ENCODE data around the gene C5orf63.
"Not testable (repeated sequence)": the region's sequence is repeated elsewhere in the genome, so short reads cannot be mapped to it uniquely, and the experiment has no call there.

Gene C5orf63

DNA sequence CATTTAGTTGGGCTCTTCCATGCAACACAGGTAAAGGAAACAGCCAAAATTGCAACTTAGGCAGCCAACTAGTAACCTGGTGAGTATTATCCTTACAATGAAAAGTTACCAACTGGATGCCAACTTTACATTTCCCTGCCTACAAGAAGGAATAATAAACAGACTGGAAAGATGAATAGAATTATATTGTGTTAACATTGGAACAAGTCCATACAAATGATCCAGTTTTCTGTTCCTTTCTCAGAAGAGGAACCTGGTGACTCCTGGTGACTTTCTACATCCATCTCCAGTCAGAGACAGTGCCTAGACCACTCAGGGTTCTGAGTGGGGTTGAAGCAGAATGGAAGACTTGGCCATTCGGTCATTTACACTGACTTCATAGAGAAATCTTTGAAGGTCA lies 63.5 kb downstream of the C5orf63 start:
- no peak for DNase-seq (ENCODE audit: low read depth, low spot score)
- no peak overlapping the region for H3K4me3 ChIP-seq (ENCODE audit: low read depth, low read length)
- ChIA-PET POLR2A (no interaction called here), CTCF (no interaction called here)
- TF ChIP-seq, protein P1, sequence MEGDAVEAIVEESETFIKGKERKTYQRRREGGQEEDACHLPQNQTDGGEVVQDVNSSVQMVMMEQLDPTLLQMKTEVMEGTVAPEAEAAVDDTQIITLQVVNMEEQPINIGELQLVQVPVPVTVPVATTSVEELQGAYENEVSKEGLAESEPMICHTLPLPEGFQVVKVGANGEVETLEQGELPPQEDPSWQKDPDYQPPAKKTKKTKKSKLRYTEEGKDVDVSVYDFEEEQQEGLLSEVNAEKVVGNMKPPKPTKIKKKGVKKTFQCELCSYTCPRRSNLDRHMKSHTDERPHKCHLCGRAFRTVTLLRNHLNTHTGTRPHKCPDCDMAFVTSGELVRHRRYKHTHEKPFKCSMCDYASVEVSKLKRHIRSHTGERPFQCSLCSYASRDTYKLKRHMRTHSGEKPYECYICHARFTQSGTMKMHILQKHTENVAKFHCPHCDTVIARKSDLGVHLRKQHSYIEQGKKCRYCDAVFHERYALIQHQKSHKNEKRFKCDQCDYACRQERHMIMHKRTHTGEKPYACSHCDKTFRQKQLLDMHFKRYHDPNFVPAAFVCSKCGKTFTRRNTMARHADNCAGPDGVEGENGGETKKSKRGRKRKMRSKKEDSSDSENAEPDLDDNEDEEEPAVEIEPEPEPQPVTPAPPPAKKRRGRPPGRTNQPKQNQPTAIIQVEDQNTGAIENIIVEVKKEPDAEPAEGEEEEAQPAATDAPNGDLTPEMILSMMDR (IDR thresholded peaks at IDR 0.05; ENCODE audit: insufficient read depth, low read length, missing control alignments), result no peak

DNA sequence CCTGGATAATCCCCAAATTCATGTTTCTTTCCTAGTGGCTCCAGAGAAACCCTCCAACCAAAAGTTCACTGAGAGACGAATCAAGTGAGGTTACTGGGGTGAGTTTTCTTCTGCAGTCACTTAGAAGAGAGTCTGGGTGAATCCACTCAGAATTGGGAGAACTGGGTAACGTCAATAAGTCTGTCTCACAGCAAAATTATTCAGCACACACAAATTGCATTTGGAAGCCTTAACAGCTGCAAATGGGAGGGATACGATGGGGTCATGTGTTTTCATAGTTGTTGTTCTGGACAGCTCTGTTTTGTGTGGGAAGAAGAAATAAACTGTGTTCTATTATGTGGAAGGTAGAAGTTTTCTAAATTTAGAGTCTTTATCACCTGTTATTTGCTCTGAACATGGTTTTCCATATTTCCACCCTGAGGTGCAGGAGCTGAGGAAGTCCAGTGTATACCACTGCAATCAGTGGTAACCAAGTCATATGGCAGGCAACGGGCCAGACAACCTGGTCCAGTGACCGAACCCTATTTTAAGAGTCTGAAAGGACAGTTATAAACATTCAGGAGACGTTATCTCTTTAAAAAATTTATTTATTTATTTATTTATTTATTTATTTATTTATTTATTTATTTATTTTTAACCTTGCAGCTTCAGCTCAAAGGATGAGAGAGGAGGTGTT lies 64.9 kb downstream of the C5orf63 start:
- H3K4me3 ChIP-seq (ENCODE audit: low read depth, low read length), result no peak overlapping the region
- TF ChIP-seq, protein P1 (IDR thresholded peaks at IDR 0.05; ENCODE audit: insufficient read depth, low read length, missing control alignments), result no peak
- DNase-seq (ENCODE audit: low read depth, low spot score), result no peak
- ChIA-PET POLR2A (no interaction called here), CTCF (interaction anchor here (1.0 kb wide), 1 partner anchor 10 kb away, joined by 4 read pairs; no protein-coding TSS in a partner anchor)

GRCh38 chr5:127007522-127007921 lies 65.8 kb downstream of the C5orf63 start:
- TF ChIP-seq, protein P1 (IDR thresholded peaks at IDR 0.05; ENCODE audit: insufficient read depth, low read length, missing control alignments), result no peak
- POLR2A ChIA-PET, result no interaction called here
- no peak overlapping the region for H3K4me3 ChIP-seq (ENCODE audit: low read depth, low read length)
- DNase-seq (ENCODE audit: low read depth, low spot score), result no peak
- CTCF ChIA-PET, result interaction anchor here (1.0 kb wide), 1 partner anchor 9 kb away, joined by 4 read pairs; no protein-coding TSS in a partner anchor

DNA sequence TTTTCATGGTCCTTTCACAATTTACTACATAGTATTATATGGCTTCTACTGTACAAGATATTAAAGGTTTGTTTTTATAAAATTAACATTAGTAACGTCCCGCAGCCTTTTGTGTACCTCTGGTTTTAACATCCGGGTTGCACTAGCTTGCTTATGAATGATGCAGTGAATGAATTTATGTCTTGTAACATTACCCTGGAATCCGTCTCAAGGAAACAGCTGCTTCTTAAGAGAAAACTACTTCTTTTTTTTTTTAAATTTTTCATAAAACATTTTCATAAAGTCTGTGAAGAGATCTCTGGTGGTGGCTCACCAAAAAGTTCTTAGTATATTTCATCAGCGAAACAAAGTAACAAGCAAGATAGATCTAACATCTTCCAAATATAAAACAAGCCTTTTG lies 66.6 kb downstream of the C5orf63 start:
- DNase-seq (ENCODE audit: low read depth, low spot score), result no peak
- TF ChIP-seq, protein P1 (IDR thresholded peaks at IDR 0.05; ENCODE audit: insufficient read depth, low read length, missing control alignments), result no peak
- POLR2A ChIA-PET, result no interaction called here
- H3K4me3 ChIP-seq (ENCODE audit: low read depth, low read length), result no peak overlapping the region
- CTCF ChIA-PET, result no interaction called here

- CTCF ChIA-PET; DNase-seq (ENCODE audit: low read depth, low spot score); POLR2A ChIA-PET; H3K4me3 ChIP-seq (ENCODE audit: low read depth, low read length): not testable (repeated sequence)
Measured at GRCh38 chr5:127005282-127005681, 68.0 kb downstream of the C5orf63 start.

DNA sequence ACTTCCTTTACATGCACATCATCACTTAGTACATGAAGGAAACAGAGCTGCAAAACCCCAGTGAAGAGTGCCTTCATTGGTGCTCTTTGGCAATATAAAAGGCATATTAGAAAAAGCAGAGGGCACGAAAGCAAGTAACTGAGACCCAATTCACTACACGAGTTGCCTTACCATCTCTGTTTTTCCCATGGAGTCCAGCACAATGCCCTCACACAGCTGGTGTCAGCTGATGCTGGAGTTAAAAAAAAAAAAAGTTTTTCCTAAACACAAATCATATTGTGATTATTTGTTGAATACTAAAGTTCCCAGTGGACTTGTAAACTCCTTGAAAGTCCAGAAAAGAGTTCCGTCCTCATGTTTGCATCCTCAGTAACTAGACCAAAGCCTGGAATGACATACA lies 68.6 kb downstream of the C5orf63 start:
- TF ChIP-seq, protein P1 (IDR thresholded peaks at IDR 0.05; ENCODE audit: insufficient read depth, low read length, missing control alignments), result no peak
- ChIA-PET POLR2A (no interaction called here), CTCF (no interaction called here)
- no peak for DNase-seq (ENCODE audit: low read depth, low spot score)
- H3K4me3 ChIP-seq (ENCODE audit: low read depth, low read length), result no peak overlapping the region

All from AG04449 (cell line).